ENCODE results near the gene AGBL2. TPM values are rescaled to one million over a fixed set of nuclear protein-coding genes. Genes with fewer than 3 reads are reported as not detected.

Gene AGBL2
- total RNA-seq, 1 experiment from 2014 or later, result not detected

DNA sequence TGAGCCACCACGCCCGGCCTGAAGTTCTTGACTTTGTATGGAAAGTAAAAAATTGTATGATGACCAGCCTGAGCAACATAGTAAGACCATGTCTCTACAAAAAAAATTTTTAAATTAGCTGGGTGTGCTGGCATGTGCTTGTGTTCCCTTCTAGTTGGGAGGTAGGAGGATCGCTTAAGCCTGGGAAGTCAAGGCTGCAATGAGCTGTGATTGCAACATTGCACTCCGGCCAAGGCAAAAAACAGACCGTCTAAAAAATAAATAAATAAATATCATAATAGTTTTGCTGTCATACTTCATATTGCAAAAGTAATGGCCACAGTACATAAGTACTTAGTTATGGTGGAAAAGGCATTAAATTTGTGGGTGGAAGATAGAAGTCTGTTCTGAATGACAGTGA lies 3.4 kb downstream of the AGBL2 start:
- ChIA-PET RAD21 (ENCODE audit: low non-redundant PET in 1 of 2, low total read pairs in 2 of 2, uncharacterized antibody in 2 of 2, unreplicated experiment in 2 of 2) (no interaction called here), CTCF (no interaction called here), POLR2A (no interaction called here)
- no peak for TF ChIP-seq SIN3A (IDR thresholded peaks at IDR 0.05; ENCODE audit: low read depth)
- no peak for TF ChIP-seq ZFX (IDR thresholded peaks at IDR 0.05)
- no peak for TF ChIP-seq YY1 (IDR thresholded peaks at IDR 0.05; ENCODE audit: extremely low read depth, insufficient replicate concordance, low read depth, low read length)
- TF ChIP-seq, protein P1, sequence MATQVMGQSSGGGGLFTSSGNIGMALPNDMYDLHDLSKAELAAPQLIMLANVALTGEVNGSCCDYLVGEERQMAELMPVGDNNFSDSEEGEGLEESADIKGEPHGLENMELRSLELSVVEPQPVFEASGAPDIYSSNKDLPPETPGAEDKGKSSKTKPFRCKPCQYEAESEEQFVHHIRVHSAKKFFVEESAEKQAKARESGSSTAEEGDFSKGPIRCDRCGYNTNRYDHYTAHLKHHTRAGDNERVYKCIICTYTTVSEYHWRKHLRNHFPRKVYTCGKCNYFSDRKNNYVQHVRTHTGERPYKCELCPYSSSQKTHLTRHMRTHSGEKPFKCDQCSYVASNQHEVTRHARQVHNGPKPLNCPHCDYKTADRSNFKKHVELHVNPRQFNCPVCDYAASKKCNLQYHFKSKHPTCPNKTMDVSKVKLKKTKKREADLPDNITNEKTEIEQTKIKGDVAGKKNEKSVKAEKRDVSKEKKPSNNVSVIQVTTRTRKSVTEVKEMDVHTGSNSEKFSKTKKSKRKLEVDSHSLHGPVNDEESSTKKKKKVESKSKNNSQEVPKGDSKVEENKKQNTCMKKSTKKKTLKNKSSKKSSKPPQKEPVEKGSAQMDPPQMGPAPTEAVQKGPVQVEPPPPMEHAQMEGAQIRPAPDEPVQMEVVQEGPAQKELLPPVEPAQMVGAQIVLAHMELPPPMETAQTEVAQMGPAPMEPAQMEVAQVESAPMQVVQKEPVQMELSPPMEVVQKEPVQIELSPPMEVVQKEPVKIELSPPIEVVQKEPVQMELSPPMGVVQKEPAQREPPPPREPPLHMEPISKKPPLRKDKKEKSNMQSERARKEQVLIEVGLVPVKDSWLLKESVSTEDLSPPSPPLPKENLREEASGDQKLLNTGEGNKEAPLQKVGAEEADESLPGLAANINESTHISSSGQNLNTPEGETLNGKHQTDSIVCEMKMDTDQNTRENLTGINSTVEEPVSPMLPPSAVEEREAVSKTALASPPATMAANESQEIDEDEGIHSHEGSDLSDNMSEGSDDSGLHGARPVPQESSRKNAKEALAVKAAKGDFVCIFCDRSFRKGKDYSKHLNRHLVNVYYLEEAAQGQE (IDR thresholded peaks at IDR 0.05; ENCODE audit: low read depth), result no peak
- no peak for TF ChIP-seq RAD21 (IDR thresholded peaks at IDR 0.05; ENCODE audit: low read depth)
- TF ChIP-seq, protein P2, sequence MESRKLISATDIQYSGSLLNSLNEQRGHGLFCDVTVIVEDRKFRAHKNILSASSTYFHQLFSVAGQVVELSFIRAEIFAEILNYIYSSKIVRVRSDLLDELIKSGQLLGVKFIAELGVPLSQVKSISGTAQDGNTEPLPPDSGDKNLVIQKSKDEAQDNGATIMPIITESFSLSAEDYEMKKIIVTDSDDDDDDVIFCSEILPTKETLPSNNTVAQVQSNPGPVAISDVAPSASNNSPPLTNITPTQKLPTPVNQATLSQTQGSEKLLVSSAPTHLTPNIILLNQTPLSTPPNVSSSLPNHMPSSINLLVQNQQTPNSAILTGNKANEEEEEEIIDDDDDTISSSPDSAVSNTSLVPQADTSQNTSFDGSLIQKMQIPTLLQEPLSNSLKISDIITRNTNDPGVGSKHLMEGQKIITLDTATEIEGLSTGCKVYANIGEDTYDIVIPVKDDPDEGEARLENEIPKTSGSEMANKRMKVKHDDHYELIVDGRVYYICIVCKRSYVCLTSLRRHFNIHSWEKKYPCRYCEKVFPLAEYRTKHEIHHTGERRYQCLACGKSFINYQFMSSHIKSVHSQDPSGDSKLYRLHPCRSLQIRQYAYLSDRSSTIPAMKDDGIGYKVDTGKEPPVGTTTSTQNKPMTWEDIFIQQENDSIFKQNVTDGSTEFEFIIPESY (IDR thresholded peaks at IDR 0.05; ENCODE audit: extremely low read depth, insufficient replicate concordance, low read length), result no peak
- no peak for TF ChIP-seq ZNF274 (IDR thresholded peaks at IDR 0.05; ENCODE audit: low read depth, low read length)
- no peaks in the 10 kb centered on the region for H3K9me3 ChIP-seq (ENCODE audit: control insufficient read depth in 1 of 2, insufficient read depth in 1 of 2, low read depth in 1 of 2, low read length in 2 of 2)
- no peaks in the 10 kb centered on the region for H3K4me1 ChIP-seq (ENCODE audit: control insufficient read depth in 1 of 2, insufficient read depth in 2 of 2, low read length in 2 of 2)
- no peaks in the 10 kb centered on the region for H3K79me2 ChIP-seq (ENCODE audit: insufficient read depth, low read length)
- peaks cover 6% of the 10 kb centered on the region in 2 experiments; a peak in 3 of 4 replicates for H3K36me3 ChIP-seq (ENCODE audit: control insufficient read depth in 1 of 2, insufficient read depth in 2 of 2, low read length in 2 of 2)
- intact Hi-C loops (cut with micrococcal nuclease), result no loop called here
- ATAC-seq (no peak), DNase-seq (ENCODE audit: low read depth, low spot score) (no peak)
- H3K4me2 ChIP-seq (ENCODE audit: low read length), result no peak overlapping the region
- H3K9ac ChIP-seq (ENCODE audit: low read length), result no peak overlapping the region
- H2AFZ ChIP-seq (ENCODE audit: low read depth, low read length, poor library complexity, severe bottlenecking), result no peak overlapping the region
- no TSS peak for BruUV-seq (replicated peaks)
- H3K9me2 ChIP-seq (ENCODE audit: insufficient read depth), result no peaks in the 10 kb centered on the region
- H3K4me3 ChIP-seq (replicated peaks in 1 of 2; ENCODE audit: low read depth in 1 of 2, low read length in 2 of 2), result no peak overlapping the region
- no peak overlapping the region for H3K27ac ChIP-seq (ENCODE audit: low read depth, low read length)
- H4K20me1 ChIP-seq (ENCODE audit: insufficient read depth), result no peaks in the 10 kb centered on the region
- H3K27me3 ChIP-seq (ENCODE audit: insufficient read depth, low read length), result no peaks in the 10 kb centered on the region
